HG03139 (cell line): Measurements from ENCODE around the gene CKMT2.

Experiments
- ATAC-seq: cut with Tn5 transposase; IDR thresholded peaks from one replicate; pipeline ENCODE4 v1.9.1; 2021; ENCODE audit not compliant: unreplicated experiment

Gene CKMT2

DNA sequence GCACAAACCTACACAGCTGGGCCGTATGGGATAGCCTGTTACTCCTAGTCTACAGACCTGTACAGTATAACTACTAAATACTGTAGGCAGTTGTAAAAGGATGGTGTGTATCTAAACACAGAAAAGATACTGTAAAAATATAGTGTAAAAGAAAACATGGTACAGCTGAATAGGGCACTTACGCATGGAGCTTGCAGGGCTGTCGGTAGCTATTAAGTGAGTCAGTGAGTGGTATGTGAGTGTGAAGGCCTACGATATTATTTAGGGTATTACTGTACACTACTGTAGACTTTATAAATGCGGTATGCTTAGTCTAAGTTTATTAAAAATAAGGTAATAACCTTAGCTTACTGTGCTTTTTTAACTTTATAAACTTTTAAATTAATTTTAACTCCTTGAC, 69.5 kb downstream of the CKMT2 start:
- no peak for ATAC-seq

DNA sequence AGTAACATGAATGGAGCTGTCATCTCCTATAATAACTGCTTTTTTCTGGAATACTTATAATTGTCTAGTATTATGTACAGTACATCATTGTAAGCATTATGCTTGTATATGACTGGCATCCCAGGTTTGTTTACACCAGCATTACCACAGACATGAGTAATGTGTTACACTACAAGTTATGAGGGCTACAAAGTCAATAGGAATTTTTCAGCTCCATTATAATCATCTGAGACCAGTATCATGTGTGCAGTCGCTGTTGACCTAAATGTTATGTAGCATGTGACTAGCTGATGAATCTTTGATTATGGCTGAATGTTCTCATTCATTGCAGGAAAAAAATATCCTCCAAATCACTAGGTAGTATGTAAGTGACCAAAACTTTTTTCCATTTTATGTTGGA, 70.4 kb downstream of the CKMT2 start:
- ATAC-seq, result no peak

DNA sequence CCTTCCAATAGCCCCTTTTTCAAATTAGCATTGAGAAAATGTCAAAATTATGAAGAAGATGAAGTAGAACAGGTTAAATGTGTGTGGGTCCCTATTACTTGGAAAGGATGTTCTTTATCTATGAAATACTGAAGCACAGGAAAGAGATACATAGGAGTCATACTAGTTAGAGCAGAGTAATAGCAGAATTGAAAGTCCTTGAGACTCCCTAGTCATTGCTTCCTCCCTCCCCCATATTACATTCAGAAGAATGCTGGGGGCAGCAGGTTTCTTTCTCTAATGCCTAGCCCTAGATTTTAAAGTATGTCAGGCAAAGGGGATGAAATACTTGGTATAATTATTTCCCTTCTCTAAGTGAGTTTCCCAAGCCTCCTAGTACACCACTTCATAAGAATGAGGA, 72.7 kb downstream of the CKMT2 start:
- no peak for ATAC-seq

- no peak for ATAC-seq
Measured at GRCh38 chr5:81308836-81309235, 75.7 kb downstream of the CKMT2 start.

DNA sequence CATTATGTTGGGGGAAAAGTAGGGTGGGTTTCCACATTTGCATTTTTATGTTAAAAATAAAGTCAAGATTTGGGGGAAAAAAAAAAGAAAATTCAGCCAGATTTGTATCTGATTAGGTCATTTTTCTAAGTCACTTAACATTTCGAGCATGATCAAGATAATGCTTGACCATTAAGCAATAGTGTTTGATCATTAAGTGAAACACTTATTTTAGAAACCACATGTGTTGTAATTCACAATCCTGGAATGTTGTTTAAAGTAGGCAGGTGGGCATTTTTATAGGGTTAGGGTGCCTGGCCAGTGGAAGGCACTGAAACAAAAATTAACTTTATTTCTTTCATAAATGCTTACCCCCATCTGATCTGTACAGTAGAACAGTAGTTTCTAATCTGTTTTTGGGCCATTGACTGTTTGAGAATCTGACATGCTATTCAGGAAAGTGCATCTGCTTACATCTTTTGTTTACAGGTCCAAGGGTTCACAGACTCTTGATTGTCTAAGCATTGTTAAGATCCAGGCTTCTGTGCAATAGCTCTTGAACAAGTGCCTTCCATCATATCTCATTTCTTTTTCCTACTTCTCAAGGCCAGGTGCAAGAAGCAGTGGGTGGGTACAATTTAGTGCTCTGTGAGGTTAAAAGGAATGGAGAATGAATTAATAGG, 77.4 kb downstream of the CKMT2 start:
- ATAC-seq, result no peak

DNA sequence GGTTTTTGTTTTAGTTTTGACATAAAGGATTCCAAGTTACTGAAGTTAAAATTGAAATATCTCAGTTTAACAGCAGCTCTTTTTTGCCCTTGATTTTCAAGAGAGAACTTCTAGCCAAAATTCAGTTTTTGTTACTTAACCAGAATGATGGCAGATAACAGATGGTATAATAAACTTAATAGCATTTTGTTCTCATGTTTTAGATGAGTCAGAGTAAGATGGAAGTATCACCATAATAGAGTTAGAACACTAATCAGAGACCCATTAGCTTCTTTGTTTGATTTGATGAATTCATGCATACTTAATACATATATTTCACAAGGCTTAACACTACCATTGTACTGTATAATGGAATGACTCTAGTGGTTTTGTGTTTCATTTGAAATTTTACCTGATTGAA, 80.2 kb downstream of the CKMT2 start:
- ATAC-seq, result no peak

DNA sequence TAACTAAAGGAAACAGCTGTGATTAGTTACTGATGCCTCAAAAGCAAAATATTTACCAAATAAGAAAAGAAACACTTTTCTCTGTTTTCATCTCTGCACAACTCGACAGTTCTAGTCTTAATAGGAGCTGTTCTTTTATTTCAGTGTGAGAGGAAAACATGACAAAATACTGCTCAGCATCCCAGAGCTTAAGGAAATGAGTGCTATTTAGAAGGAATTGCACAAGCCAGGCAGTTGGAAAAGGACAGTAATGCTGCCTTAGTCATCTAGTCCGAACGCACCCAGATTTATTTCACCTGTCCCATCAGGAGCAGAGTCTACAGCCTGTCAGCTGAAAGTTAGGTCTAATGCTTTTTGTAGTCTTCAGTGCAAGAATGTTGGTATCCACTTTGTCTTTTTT, 80.6 kb downstream of the CKMT2 start:
- no peak for ATAC-seq

- no peak for ATAC-seq
Measured at GRCh38 chr5:81314581-81314980, 81.5 kb downstream of the CKMT2 start.

DNA sequence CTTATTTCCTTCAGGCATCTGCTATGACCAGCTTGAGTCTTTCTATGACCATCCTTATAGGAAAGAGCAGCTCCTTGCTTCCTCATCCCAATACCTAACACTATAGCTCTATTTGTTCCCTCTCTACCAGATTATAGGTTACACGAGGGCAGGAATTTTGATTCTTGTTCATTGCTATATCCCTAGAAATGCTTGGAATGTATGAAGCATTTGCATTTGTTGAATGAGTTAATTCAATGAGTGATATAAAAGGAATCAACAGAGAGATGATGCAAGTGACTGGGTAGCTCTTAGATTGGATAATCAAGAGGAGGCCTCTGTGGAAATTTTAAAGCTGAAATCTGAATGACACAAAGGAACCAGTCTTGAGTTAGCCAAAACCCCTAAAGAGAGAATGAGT, 82.2 kb downstream of the CKMT2 start:
- ATAC-seq, result no peak

GRCh38 chr5:81315830-81316229, 82.7 kb downstream of the CKMT2 start:
- ATAC-seq, result no peak
